SK-N-SH (cell line): Measurements from ENCODE around the gene ZAR1.

Experiments used
- CHD2 ChIP-seq: fragments of 150-350 bp; IDR thresholded peaks from 2 replicates; pipeline ENCODE4 v1.6.1; 2018; ENCODE audit warnings: low read length; ENCODE audit not compliant: partially characterized antibody
- EP300 ChIP-seq, 2 experiments: IDR thresholded peaks; 2 replicates each; pipeline versions ENCODE4 v1.4.0 to v1.6.1; 2012; ENCODE audit warnings: borderline replicate concordance in 1 of 2, low read depth in 1 of 2, low read length in 1 of 2
- EZH2phosphoT487 ChIP-seq: fragments of 200-600 bp; sonication (generic); IDR thresholded peaks from 2 replicates; pipeline ENCODE4 v1.6.1; 2017; ENCODE audit warnings: low read depth, mixed run types, mild to moderate bottlenecking, antibody characterized with exemption, moderate library complexity, borderline replicate concordance
- MEF2A ChIP-seq: IDR thresholded peaks from 2 replicates; pipeline ENCODE4 v1.4.0; 2012; ENCODE audit warnings: low read depth, borderline replicate concordance
- NFIC ChIP-seq: IDR thresholded peaks from 2 replicates; pipeline ENCODE4 v1.4.0; 2012; ENCODE audit warnings: borderline replicate concordance
- POLR2AphosphoS5 ChIP-seq: IDR thresholded peaks from 2 replicates; pipeline ENCODE4 v1.6.1; 2012; ENCODE audit warnings: low read depth, low read length
- YY1 ChIP-seq: IDR thresholded peaks from 2 replicates; pipeline ENCODE4 v1.4.0; 2012; ENCODE audit warnings: low read depth, mild to moderate bottlenecking
- TF ChIP-seq, protein P1 (sequence below): fragments of 200-600 bp; sonication (generic); IDR thresholded peaks from 2 replicates; pipeline ENCODE4 v1.6.1; 2017; ENCODE audit warnings: antibody characterized with exemption, mild to moderate bottlenecking, moderate library complexity
- TF ChIP-seq, protein P2 (sequence below): fragments of 150-350 bp; IDR thresholded peaks from 2 replicates; pipeline ENCODE4 v1.6.1; 2016; ENCODE audit warnings: mild to moderate bottlenecking, low read depth, low read length
- TF ChIP-seq, protein P3 (sequence below): IDR thresholded peaks from 2 replicates; pipeline ENCODE4; 2012

DNA sequence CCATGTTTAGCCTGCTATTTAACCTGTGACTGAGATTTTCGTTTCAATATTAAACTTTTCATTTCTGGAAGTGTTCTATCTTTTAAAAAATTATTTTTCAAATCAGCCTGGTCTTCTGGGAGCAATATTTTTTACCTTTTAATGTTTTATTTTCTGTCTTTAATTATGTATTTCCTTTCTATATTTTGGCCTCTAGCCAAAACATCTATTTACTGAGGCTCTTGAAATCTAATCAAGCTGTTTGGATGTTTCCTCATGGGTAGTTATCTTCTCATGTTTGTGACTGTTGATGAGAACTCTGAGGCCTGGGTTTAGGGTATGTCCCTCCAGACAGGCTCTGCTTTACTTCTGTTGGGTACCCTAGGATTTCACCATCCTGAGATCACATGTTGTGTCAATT lies 17.3 kb upstream of the ZAR1 start:
- no peak for TF ChIP-seq CHD2
- TF ChIP-seq, protein P1, sequence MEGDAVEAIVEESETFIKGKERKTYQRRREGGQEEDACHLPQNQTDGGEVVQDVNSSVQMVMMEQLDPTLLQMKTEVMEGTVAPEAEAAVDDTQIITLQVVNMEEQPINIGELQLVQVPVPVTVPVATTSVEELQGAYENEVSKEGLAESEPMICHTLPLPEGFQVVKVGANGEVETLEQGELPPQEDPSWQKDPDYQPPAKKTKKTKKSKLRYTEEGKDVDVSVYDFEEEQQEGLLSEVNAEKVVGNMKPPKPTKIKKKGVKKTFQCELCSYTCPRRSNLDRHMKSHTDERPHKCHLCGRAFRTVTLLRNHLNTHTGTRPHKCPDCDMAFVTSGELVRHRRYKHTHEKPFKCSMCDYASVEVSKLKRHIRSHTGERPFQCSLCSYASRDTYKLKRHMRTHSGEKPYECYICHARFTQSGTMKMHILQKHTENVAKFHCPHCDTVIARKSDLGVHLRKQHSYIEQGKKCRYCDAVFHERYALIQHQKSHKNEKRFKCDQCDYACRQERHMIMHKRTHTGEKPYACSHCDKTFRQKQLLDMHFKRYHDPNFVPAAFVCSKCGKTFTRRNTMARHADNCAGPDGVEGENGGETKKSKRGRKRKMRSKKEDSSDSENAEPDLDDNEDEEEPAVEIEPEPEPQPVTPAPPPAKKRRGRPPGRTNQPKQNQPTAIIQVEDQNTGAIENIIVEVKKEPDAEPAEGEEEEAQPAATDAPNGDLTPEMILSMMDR = no peak
- TF ChIP-seq POLR2AphosphoS5 = no peak
- no peak for TF ChIP-seq MEF2A
- no peak for TF ChIP-seq NFIC
- no peak for TF ChIP-seq YY1
- TF ChIP-seq, protein P2, sequence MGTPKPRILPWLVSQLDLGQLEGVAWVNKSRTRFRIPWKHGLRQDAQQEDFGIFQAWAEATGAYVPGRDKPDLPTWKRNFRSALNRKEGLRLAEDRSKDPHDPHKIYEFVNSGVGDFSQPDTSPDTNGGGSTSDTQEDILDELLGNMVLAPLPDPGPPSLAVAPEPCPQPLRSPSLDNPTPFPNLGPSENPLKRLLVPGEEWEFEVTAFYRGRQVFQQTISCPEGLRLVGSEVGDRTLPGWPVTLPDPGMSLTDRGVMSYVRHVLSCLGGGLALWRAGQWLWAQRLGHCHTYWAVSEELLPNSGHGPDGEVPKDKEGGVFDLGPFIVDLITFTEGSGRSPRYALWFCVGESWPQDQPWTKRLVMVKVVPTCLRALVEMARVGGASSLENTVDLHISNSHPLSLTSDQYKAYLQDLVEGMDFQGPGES = no peak
- TF ChIP-seq EP300 (IDR thresholded peaks at IDR 0.05; ENCODE audit: borderline replicate concordance in 1 of 2, low read depth in 1 of 2, low read length in 1 of 2) = no peak
- no peak for TF ChIP-seq EZH2phosphoT487
- TF ChIP-seq, protein P3, sequence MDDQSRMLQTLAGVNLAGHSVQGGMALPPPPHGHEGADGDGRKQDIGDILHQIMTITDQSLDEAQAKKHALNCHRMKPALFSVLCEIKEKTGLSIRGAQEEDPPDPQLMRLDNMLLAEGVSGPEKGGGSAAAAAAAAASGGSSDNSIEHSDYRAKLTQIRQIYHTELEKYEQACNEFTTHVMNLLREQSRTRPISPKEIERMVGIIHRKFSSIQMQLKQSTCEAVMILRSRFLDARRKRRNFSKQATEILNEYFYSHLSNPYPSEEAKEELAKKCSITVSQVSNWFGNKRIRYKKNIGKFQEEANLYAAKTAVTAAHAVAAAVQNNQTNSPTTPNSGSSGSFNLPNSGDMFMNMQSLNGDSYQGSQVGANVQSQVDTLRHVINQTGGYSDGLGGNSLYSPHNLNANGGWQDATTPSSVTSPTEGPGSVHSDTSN = no peak
